ENCODE measurements around the gene OR51E2.

The OR51E2 gene

GRCh38 chr11:4662876-4663275 is 34.8 kb downstream of the OR51E2 start:
- no peak for DNase-seq (ENCODE audit: low spot score)

- no peak for DNase-seq (ENCODE audit: low spot score)
These were observed 38.8 kb downstream of the OR51E2 start for GRCh38 chr11:4658629-4659445.

GRCh38 chr11:4654635-4655369 is 42.9 kb downstream of the OR51E2 start:
- no peak for DNase-seq (ENCODE audit: low spot score)

DNA sequence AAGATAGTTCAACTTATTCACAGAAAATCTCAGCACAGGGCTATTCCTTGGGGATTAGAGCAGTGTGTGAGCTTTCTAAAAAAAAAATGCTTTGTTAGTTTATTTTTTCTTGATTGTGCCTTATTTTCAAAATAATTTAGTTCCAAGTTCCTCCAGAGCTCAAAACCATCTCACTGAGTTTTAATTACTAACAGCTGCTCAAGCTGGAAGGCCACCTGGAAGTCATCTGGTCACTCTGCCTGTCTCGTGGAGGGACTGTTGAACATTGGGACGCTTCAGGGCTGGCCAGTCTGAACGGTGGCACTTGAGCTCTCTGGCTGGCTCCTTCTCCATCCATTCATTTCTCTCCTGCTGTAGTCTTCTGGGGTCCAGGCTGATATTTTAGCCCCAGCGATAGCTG is 49.9 kb downstream of the OR51E2 start:
- no peak for DNase-seq (ENCODE audit: low spot score)

GRCh38 chr11:4645974-4646373 is 51.7 kb downstream of the OR51E2 start:
- no peak for DNase-seq (ENCODE audit: low spot score)

DNA sequence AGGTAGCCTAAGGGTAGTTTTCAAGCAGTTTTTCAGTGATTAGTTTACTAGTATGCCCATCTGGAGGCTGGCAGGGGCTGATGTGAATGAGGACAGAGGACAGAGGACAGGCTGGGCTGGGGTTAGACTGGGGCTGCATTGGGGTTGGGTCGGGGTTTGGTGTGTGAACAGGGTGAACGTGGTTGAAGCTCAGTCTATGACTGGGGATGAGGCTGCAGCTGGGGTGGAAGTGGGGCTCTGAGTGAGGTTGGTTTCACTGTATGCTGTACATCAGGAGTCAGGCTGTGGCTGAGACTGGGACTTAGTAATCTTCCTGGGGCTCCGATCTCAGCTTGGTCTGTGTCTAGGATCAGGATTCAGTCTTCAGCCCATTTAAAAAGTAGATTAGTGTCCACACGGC is 53.4 kb downstream of the OR51E2 start:
- no peak for DNase-seq (ENCODE audit: low spot score)

DNA sequence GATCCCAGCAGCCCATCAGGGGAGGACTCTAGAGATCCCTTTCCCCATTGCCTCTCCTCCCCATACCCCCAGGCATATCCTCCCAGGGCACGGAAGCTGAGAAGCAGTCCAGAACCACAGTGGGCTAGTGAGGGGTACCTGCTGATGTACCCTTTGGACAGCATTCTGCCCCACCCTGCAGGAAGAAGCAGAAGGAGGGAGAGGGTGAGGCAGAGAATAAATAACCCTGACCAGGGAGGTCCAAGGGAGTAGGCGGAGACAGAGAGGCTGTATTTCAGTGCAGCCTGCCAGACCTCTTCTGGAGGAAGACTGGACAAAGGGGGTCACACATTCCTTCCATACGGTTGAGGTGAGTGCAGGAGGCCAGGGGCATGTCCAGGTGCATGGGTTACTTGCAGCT is 54.0 kb downstream of the OR51E2 start, which contains the start of gene OR51E1:
TSS of gene OR51E1 (plus strand) at position 301 of the 400 bp plus-strand sequence. CDS start 8,545 bp downstream, outside the sequence.
- DNase-seq (ENCODE audit: low spot score), result no peak

- DNase-seq (ENCODE audit: low spot score), result peak; percentile 36
These were observed 54.6 kb downstream of the OR51E2 start for GRCh38 chr11:4643076-4643475.

DNA sequence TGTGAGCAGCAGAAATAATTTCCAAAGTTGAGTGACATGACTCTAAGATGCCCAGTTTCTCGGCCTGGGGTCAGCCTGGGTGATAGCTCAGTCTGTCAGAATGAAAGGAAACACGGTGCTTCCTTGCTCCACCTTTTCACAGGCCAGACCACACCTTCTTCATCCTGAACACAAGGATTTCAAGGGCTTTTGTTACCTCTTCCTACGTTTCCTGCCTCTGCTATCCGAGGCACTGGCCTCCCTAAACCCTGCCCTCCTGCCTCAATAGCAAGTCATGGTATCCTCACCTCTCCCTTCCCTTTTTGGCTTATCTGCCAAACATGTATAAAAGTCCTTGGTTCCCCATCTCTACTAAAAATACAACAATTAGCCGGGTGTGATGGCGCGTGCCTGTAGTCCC is 55.6 kb downstream of the OR51E2 start:
- DNase-seq (ENCODE audit: low spot score), result no peak

DNA sequence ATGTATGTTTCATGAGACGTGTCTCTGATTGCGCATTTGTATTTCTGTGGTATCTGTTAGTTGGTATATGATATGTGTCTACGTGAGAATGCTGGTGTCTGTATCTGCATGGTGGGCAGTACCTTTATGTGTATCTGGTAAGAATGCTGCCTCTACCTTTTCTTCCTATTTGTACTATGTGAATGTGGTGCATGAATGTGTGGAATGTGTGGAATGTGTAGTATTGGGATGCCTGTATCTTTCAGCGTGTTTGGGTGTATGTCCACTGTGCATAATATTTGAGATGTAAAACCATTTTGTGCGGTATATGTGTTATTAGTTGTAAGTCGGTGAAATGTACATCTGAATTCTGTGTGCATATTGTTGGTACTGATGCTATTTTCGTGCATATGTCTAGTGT is 56.2 kb downstream of the OR51E2 start:
- DNase-seq (ENCODE audit: low spot score), result no peak

DNA sequence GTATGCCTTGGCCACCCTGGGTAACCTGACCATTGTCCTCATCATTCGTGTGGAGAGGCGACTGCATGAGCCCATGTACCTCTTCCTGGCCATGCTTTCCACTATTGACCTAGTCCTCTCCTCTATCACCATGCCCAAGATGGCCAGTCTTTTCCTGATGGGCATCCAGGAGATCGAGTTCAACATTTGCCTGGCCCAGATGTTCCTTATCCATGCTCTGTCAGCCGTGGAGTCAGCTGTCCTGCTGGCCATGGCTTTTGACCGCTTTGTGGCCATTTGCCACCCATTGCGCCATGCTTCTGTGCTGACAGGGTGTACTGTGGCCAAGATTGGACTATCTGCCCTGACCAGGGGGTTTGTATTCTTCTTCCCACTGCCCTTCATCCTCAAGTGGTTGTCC is 57.7 kb downstream of the OR51E2 start:
- DNase-seq (ENCODE audit: low spot score), result no peak

DNA sequence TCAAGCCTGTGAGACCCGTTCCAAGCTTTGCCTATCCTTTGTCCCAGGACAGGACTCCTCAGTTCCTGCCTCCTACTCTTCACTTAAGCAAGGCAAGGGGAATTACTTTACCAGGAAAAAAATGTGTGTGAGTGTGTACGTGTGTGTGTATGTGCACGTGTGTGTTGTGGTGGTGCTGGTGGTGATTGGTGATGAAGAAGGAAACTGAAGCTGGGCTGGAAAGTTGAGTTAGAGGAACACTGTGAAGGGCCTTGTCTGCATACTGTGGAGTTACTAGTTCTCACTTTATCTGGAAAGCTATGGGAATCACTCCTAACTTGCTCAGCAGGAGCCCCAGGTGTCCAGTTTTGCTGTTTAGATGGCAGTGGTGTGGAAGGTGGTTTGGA is 60.0 kb downstream of the OR51E2 start:
- DNase-seq (ENCODE audit: low spot score), result no peak

DNA sequence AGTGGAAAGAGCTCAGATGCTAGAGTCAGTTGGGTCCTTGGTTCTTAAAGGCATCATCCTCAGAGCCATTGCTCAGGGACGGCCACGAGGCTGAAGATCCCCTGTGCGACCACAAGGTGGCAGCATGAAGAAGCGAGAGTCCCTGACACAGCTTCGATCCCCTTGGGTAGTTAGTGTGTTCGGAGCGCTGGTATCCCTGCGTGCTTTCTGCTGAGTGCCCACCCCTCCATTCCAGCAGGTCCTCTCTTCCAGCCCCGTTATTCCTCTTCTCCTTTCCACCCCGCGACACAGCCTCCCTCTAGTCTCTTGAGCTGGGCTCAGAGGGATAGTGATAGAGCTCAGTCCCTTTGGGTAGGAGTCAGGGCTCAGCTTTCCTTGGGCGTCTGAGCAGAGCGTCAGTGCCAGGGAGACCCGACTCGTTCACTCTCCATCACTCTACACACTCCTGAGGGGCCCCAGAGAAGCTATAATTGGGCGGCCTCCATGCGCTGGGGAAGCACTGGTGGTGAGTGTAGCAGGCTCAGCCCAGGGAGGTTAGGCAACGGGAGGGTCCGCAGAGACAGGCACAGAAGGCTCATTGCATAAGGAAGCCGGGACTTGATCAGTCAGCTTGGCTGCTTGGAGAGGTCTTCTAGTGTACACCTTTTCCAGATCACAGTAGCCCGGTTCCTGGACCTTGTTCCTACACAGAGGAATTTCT is 60.5 kb downstream of the OR51E2 start, which contains the start of gene OR51D1:
TSS of gene OR51D1 (plus strand) at position 516 of the 700 bp plus-strand sequence. CDS start 2,314 bp downstream, outside the sequence.
- peak; percentile 72 for DNase-seq (ENCODE audit: low spot score)

DNA sequence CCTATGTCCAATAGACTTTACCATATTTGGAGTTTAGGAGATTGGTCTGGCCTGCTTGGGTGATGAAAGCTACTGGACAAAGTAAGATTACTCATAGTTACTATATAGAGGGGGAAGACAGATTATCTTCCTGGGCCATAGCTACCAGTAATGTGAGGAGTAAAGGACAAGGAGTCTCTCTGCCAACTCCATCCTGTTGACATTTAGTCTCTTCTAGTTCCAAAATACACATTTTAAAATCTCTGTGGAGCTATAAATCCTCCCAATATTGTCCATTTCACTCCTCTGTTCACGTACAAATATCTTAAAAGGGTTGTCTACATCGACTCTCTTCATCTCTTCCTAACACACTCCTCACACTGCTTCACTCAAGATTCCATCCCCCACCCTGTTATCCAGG is 61.5 kb downstream of the OR51E2 start:
- no peak for DNase-seq (ENCODE audit: low spot score)

All from hepatic stellate cell (primary cell).